GM10266 (cell line): ENCODE data around the gene RNASE9.

ENCODE experiments used
- DNase-seq: peaks from one replicate; pipeline ENCODE4 v3.0.0; 2012; ENCODE audit errors: extremely low spot score
- CTCF ChIP-seq: IDR thresholded peaks from 2 replicates; pipeline ENCODE4 v1.5.1; 2012; ENCODE audit warnings: mild to moderate bottlenecking, low read depth; ENCODE audit not compliant: control insufficient read depth, insufficient read depth; ENCODE audit errors: missing control alignments

The RNASE9 gene

GRCh38 chr14:20530771-20531571, 29.9 kb downstream of the RNASE9 start:
- DNase-seq: peak; percentile 54
- TF ChIP-seq CTCF: peak; percentile 81

- no peak for TF ChIP-seq CTCF
- no peak for DNase-seq
Measured at GRCh38 chr14:20529806-20530205, 31.0 kb downstream of the RNASE9 start.

DNA sequence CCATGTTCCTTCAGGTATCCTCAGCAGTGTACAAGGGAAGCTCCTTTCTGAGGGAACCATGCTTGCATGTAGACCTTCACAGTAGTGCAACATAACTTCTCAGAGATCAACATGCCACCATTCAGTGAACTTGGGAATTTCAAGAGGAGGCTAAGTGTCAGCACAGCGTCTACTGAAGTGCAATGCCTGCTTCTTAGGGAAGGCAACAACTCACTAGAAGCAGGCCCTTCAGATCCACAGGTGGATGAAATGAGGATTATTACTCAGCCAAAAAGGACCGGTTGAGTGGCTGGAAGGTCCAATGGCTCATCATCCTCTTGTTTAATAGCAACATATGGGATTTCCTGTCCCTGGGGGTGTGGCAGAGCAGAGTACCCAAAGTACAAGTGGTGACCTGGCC, 36.8 kb downstream of the RNASE9 start:
- no peak for TF ChIP-seq CTCF
- no peak for DNase-seq

- no peak for TF ChIP-seq CTCF
- no peak for DNase-seq
Measured at GRCh38 chr14:20522332-20522731, 38.5 kb downstream of the RNASE9 start.

- no peak for TF ChIP-seq CTCF
- no peak for DNase-seq
Measured at GRCh38 chr14:20516921-20517320, 43.9 kb downstream of the RNASE9 start.

GRCh38 chr14:20515846-20516245, 45.0 kb downstream of the RNASE9 start:
- no peak for DNase-seq
- TF ChIP-seq CTCF: no peak

GRCh38 chr14:20512177-20512905, 48.5 kb downstream of the RNASE9 start:
- no peak for TF ChIP-seq CTCF
- no peak for DNase-seq
